CD4-positive, alpha-beta T cell treated with Interleukin-15 for 1 hour (primary cell): ENCODE results near the gene KIF3A.
"Not testable (repeated sequence)": the region's sequence is repeated elsewhere in the genome, so short reads cannot be mapped to it uniquely, and the experiment has no call there.

Experiments
- DNase-seq: peaks from one replicate; pipeline ENCODE4 v3.0.0-alpha.2; 2020

Gene KIF3A

GRCh38 chr5:132714456-132715307, 22.7 kb downstream of the KIF3A start:
- DNase-seq = no peak

DNA sequence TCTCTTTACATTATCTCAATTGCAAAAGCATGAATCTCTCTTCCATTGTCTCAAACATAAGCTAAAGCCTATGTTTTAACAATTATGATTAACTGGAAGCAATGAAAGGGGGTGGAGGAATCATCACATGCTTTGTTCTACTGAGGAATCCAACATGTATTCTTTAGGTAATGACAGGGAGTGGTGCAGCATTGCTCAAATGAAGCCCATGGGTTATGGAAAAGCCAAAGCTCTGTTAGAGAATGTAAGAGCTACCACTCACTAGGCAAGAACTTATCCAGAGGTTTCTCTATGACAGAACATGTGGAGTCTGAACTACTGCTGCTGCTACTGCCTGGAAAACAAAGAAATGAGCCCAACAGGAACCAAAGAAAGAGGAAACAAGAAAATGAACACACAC, 28.7 kb downstream of the KIF3A start:
- no peak for DNase-seq

DNA sequence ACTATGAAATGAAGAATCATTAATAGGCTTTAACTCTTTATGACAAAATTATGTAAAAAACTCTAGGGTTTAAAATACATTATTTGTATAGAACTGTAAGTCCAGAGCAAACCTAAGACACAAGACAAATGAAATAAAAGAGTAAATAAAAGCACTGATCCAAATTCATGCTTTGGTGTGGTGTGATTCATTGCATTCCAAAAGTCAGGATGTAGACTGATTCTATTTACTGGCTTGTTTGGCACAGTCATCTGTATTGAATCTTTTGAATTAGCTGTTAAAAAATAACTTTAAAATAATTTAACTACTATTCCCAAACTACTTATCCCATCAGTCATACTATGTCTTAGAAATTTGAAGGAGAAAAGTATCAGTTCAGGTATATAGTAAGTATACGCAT, 32.5 kb downstream of the KIF3A start:
- no peak for DNase-seq

DNA sequence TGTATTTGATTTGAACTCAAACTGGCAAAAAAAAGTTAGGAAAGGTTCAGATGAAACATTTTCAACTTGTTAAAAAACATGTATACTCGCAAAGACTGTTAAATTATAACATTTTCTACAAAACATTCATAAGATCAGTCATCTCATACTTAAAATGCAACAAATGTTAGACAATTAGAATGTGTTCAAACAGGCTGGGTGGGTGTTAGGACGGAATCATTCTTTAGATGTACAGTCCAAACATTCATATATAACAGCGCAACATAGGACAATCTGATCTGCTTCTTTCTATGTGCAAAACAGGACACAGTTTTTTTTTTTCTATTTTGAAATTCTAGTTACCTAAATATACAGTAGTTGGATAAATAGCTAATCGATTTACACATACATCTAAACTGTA, 41.4 kb downstream of the KIF3A start:
- no peak for DNase-seq

- DNase-seq = no peak
Observed at GRCh38 chr5:132692632-132692967, 44.7 kb downstream of the KIF3A start.

- DNase-seq = not testable (repeated sequence)
Observed at GRCh38 chr5:132691755-132692631, 45.4 kb downstream of the KIF3A start.

GRCh38 chr5:132690156-132690555, 47.2 kb downstream of the KIF3A start:
- DNase-seq = no peak

GRCh38 chr5:132689513-132689912, 47.8 kb downstream of the KIF3A start:
- no peak for DNase-seq

- DNase-seq = no peak
Observed at GRCh38 chr5:132688536-132689339, 48.6 kb downstream of the KIF3A start.

DNA sequence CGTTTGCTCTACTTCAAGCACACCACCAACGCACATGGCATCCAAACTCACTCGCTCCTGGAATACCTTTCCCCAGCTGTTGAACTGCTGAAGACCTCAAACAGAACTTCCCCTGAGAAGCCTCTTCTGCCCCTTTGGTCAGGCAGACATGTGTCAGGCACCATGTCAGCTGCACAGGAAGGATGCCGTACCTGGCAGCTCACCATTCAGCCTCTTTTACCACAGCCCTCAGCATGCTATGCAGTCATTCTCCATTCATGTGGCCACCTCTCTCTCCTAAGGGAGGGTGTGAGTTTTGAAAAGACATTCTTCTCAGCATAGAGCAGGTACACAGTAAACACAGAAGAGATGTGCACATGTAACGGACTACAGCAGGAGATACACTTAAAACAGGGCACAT, 49.4 kb downstream of the KIF3A start:
- DNase-seq = no peak

GRCh38 chr5:132686193-132686592, 51.2 kb downstream of the KIF3A start:
- no peak for DNase-seq

- DNase-seq = no peak
Observed at GRCh38 chr5:132684922-132685720, 52.2 kb downstream of the KIF3A start.

DNA sequence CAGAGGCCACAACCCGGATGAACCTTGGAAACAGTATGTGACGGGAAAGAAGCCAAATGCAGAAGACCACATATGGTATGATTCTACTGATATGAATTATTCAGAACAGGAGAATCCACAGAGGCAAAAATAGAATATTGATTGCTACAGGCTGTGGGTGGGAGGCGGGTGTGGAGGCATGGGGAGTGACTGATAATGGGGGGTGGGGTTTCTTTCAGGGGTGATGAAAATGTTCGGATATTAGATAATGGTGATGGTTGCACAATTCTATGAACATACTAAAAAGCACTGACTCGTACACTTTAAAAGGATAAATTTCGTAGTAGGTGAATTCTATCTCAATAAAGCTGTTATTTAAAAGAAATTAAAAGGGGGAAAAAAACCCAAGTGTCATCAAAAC, 52.9 kb downstream of the KIF3A start:
- no peak for DNase-seq

DNA sequence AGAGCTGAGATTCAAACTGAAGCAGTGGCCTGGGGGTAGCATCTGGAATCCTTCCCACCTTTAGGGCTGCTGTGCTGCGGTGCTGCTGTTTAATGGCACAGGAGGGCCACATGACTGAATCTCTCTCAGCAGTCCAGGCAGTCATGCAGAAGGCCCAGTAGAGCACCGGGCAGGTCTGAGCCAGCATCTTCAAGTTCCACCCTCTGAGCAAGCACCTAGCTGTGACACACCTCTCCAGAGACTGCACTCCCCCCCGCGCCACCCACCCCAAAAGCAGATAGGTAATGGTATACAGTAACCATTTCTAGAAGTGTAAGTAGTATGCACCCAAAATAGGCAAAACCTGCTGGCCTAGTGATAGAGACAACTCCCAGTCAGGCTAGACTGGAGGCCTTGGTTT, 55.4 kb downstream of the KIF3A start:
- DNase-seq = no peak

GRCh38 chr5:132681476-132681831, 55.9 kb downstream of the KIF3A start:
- DNase-seq = no peak

- no peak for DNase-seq
Observed at GRCh38 chr5:132680780-132681475, 56.4 kb downstream of the KIF3A start.

- DNase-seq = no peak
Observed at GRCh38 chr5:132679717-132680380, 57.5 kb downstream of the KIF3A start.

- no peak for DNase-seq
Observed at GRCh38 chr5:132679166-132679565, 58.2 kb downstream of the KIF3A start.

- no peak for DNase-seq
Observed at GRCh38 chr5:132678735-132679134, 58.6 kb downstream of the KIF3A start.

DNA sequence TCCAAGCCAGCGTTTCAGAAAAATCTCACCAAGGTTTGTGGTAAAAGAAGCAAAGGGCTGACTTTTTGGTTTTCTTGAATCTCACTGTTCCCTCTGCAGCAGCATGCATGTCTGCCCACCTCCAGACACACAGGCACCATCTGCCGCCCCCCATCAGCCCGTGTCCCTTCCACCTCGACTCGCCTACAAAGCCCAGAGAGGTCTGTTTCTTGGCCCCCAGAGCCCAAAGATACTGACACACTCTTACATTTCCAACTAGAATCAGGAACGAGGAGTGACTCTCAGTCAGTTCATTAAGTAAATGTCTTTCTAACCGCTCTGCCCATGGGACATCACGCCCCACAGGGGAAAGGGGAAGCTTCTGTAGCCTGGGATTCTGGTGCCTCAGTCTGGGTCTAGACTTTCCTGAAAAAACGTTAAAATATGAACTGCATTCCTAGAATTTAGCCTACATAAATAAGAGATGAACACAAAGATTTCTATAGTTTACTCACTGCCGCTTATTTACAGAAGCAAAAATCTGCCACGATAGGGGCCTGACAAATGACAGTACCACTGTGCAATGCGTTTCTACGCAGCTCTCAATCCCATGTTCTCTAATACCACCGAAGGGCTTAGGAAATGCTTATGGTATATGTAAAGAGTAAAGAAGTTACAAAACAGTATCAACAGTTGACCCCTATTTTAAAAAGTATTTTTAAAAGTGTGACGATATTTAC, 59.5 kb downstream of the KIF3A start:
- no peak for DNase-seq

GRCh38 chr5:132677191-132677590, 60.2 kb downstream of the KIF3A start:
- DNase-seq = no peak
